H1 (cell line): ENCODE data around the gene MAPK4. TPM values are rescaled to one million over a fixed set of nuclear protein-coding genes. Genes with fewer than 3 reads are reported as not detected.

ENCODE experiments used
- CTCF ChIA-PET: fragments of 300-600 bp; sonication (Branson Sonifier 250); formaldehyde crosslinking; loops from one replicate; lab custom pipeline; 2021; ENCODE audit not compliant: partially characterized antibody; lab: Charles Lee
- POLR2A ChIA-PET: fragments of 300-600 bp; sonication (Branson Sonifier 250); formaldehyde crosslinking; loops from one replicate; lab custom pipeline; 2021; ENCODE audit warnings: inconsistent platforms; ENCODE audit not compliant: partially characterized antibody; lab: Charles Lee
- DNase-seq, 2 experiments: peaks; one replicate each; pipeline versions ENCODE4 v3.0.0 to v3.0.0-alpha.2; 2010 to 2022; ENCODE audit warnings: low spot score in 2 of 2, low read depth in 1 of 2, mixed read lengths in 1 of 2
- FAIRE-seq: peaks from 2 replicates; lab custom pipeline; 2011; peaks lifted over from hg19 to GRCh38; lab: Jason Lieb, UNC
- H2AFZ ChIP-seq: 2 replicates; pipeline ENCODE4 v1.8.1; 2012; ENCODE audit warnings: low read length, inconsistent platforms
- H2AK5ac ChIP-seq: 2 replicates; pipeline ENCODE4 v1.6.1; 2013; ENCODE audit warnings: low read depth, low read length
- H2BK120ac ChIP-seq: replicated peaks from 2 replicates; pipeline ENCODE3; 2013; ENCODE audit warnings: low read depth, low read length, inconsistent platforms
- H2BK12ac ChIP-seq: 2 replicates; pipeline ENCODE4 v1.6.1; 2013; ENCODE audit warnings: low read depth, low read length
- H2BK15ac ChIP-seq: 2 replicates; pipeline ENCODE4 v1.6.1; 2013; ENCODE audit warnings: low read length
- H2BK20ac ChIP-seq: 2 replicates; pipeline ENCODE4 v1.6.1; 2013; ENCODE audit warnings: low read length
- H2BK5ac ChIP-seq: 2 replicates; pipeline ENCODE4 v1.6.1; 2013; ENCODE audit warnings: low read depth, low read length
- H3K14ac ChIP-seq: 2 replicates; pipeline ENCODE4 v1.6.1; 2013; ENCODE audit warnings: inconsistent platforms; ENCODE audit not compliant: insufficient read length
- H3K18ac ChIP-seq: 2 replicates; pipeline ENCODE4 v1.6.1; 2013; ENCODE audit warnings: low read length; ENCODE audit errors: extremely low read depth
- H3K23ac ChIP-seq: 2 replicates; pipeline ENCODE4 v1.6.1; 2013; ENCODE audit warnings: inconsistent platforms; ENCODE audit not compliant: insufficient read length
- H3K23me2 ChIP-seq: 2 replicates; pipeline ENCODE4 v1.6.1; 2013; ENCODE audit warnings: low read depth, low read length
- H3K27ac ChIP-seq: 2 replicates; pipeline ENCODE4 v1.6.1; 2011; ENCODE audit warnings: low read depth, low read length, inconsistent platforms
- H3K27me3 ChIP-seq, 4 experiments: replicated peaks in 1 of 4; 1 replicate in 1 of 4; 2 replicates in 3 of 4; pipeline versions ENCODE4 v1.6.1 to v1.8.1; 2011 to 2013; ENCODE audit warnings: low read length in 3 of 4, mild to moderate bottlenecking in 3 of 4, inconsistent platforms in 2 of 4, mixed read lengths in 2 of 4, moderate library complexity in 1 of 4; ENCODE audit not compliant: control insufficient read depth in 3 of 4, insufficient read depth in 3 of 4; ENCODE audit errors: extremely low read depth in 1 of 4
- H3K36me3 ChIP-seq, 4 experiments: 2 replicates each; pipeline versions ENCODE4 v1.6.1 to v1.8.1; 2011 to 2013; ENCODE audit warnings: mild to moderate bottlenecking in 4 of 4, low read length in 3 of 4, moderate library complexity in 2 of 4, control low read depth in 1 of 4, inconsistent platforms in 1 of 4; ENCODE audit not compliant: insufficient read depth in 4 of 4, control insufficient read depth in 2 of 4
- H3K4ac ChIP-seq: replicated peaks from 2 replicates; pipeline ENCODE3; 2013; ENCODE audit warnings: low read length, low read depth, mixed read lengths, inconsistent platforms; ENCODE audit not compliant: insufficient read length
- H3K4me1 ChIP-seq, 4 experiments: replicated peaks in 1 of 4; 1 replicate in 1 of 4; 2 replicates in 3 of 4; pipeline versions ENCODE4 v1.6.1 to v1.8.1; 2011 to 2013; ENCODE audit warnings: low read length in 3 of 4, inconsistent platforms in 2 of 4, mixed read lengths in 1 of 4; ENCODE audit not compliant: insufficient read depth in 4 of 4, control insufficient read depth in 3 of 4
- H3K4me2 ChIP-seq, 2 experiments: 2 replicates each; pipeline versions ENCODE4 v1.6.1 to v1.8.1; 2011 to 2013; ENCODE audit warnings: low read depth in 2 of 2, low read length in 2 of 2, control low read depth in 1 of 2, inconsistent platforms in 1 of 2, mild to moderate bottlenecking in 1 of 2; ENCODE audit not compliant: insufficient read depth in 1 of 2
- H3K4me3 ChIP-seq, 4 experiments: fragments of 200-600, 300-600 bp in 1 of 4; sonication (generic), shearing (Covaris generic), sonication (Bioruptor Twin) in 1 of 4; 2 replicates each; pipeline versions ENCODE4 v1.5.1 to v1.8.1; 2011 to 2016; ENCODE audit warnings: low read length in 4 of 4, low read depth in 3 of 4, control low read depth in 2 of 4, inconsistent platforms in 2 of 4, mild to moderate bottlenecking in 2 of 4, mixed read lengths in 1 of 4, moderate library complexity in 1 of 4; ENCODE audit not compliant: insufficient read depth in 2 of 4; ENCODE audit errors: extremely low read depth in 1 of 4
- H3K56ac ChIP-seq: replicated peaks from 2 replicates; pipeline ENCODE3; 2013; ENCODE audit warnings: low read depth, mild to moderate bottlenecking, mixed read lengths, low read length, inconsistent platforms; ENCODE audit not compliant: insufficient read length
- H3K79me1 ChIP-seq: 2 replicates; pipeline ENCODE4 v1.6.1; 2013; ENCODE audit warnings: low read depth, low read length, control low read depth
- H3K79me2 ChIP-seq, 2 experiments: 2 replicates each; pipeline versions ENCODE4 v1.6.1 to v1.8.1; 2012 to 2013; ENCODE audit warnings: low read length in 2 of 2, mild to moderate bottlenecking in 2 of 2, inconsistent platforms in 1 of 2; ENCODE audit not compliant: insufficient read depth in 2 of 2, control insufficient read depth in 1 of 2
- H3K9ac ChIP-seq, 4 experiments: replicated peaks in 1 of 4; 1 replicate in 1 of 4; 2 replicates in 3 of 4; pipeline versions ENCODE4 v1.6.1 to v1.8.1; 2011 to 2013; ENCODE audit warnings: low read depth in 3 of 4, low read length in 3 of 4, control low read depth in 2 of 4, mild to moderate bottlenecking in 2 of 4, moderate library complexity in 2 of 4, inconsistent platforms in 1 of 4; ENCODE audit errors: extremely low read depth in 1 of 4
- H3K9me3 ChIP-seq, 2 experiments: 2 replicates each; pipeline versions ENCODE4 v1.6.1 to v1.8.1; 2012 to 2013; ENCODE audit warnings: mild to moderate bottlenecking in 2 of 2, moderate library complexity in 2 of 2, control low read depth in 1 of 2, inconsistent platforms in 1 of 2, low read depth in 1 of 2, low read length in 1 of 2, mixed read lengths in 1 of 2; ENCODE audit not compliant: insufficient read depth in 2 of 2
- H4K20me1 ChIP-seq, 2 experiments: replicated peaks in 1 of 2; 2 replicates each; pipeline versions ENCODE3 to v1.8.1; 2011 to 2013; ENCODE audit warnings: inconsistent platforms in 2 of 2, low read length in 2 of 2, mild to moderate bottlenecking in 1 of 2; ENCODE audit not compliant: insufficient read depth in 2 of 2, control insufficient read depth in 1 of 2
- H4K5ac ChIP-seq: 2 replicates; pipeline ENCODE4 v1.6.1; 2013; ENCODE audit warnings: low read length, low read depth, mixed read lengths, inconsistent platforms; ENCODE audit not compliant: insufficient read length
- H4K8ac ChIP-seq: 2 replicates; pipeline ENCODE4 v1.8.0; 2013; ENCODE audit warnings: mild to moderate bottlenecking, moderate library complexity, low read length, inconsistent platforms; ENCODE audit not compliant: insufficient read depth; ENCODE audit errors: extremely low read depth
- H4K91ac ChIP-seq: replicated peaks from 2 replicates; pipeline ENCODE3; 2013; ENCODE audit warnings: low read length, mixed read lengths, inconsistent platforms; ENCODE audit not compliant: insufficient read length
- CBX5 ChIP-seq: fragments of 300-800, 300-1000 bp; sonication (generic); IDR thresholded peaks from 2 replicates; pipeline ENCODE4 v1.7.1; 2016; ENCODE audit warnings: antibody characterized with exemption, low read length, low read depth
- EGR1 ChIP-seq: IDR thresholded peaks from 2 replicates; pipeline ENCODE4 v1.6.1; 2011; ENCODE audit warnings: low read depth, low read length, borderline replicate concordance
- EZH2 ChIP-seq: fragments of 200-600 bp; sonication (generic); IDR thresholded peaks from 2 replicates; pipeline ENCODE4 v1.7.1; 2012; ENCODE audit warnings: low read depth, mild to moderate bottlenecking, moderate library complexity, low read length, inconsistent platforms; ENCODE audit not compliant: severe bottlenecking
- GTF2F1 ChIP-seq: IDR thresholded peaks from 2 replicates; pipeline ENCODE4 v1.6.1; 2012; ENCODE audit warnings: low read depth, low read length, improper control_type of control experiment, borderline replicate concordance
- KDM1A ChIP-seq: fragments of 200-600, 300-600 bp; sonication (generic); IDR thresholded peaks from 2 replicates; pipeline ENCODE4 v1.7.1; 2016; ENCODE audit warnings: mild to moderate bottlenecking, low read length, borderline replicate concordance
- MAFK ChIP-seq: IDR thresholded peaks from 2 replicates; pipeline ENCODE4 v1.6.1; 2012; ENCODE audit warnings: low read depth, mild to moderate bottlenecking, improper control_type of control experiment, low read length
- MAX ChIP-seq: IDR thresholded peaks from 2 replicates; pipeline ENCODE4 v1.6.1; 2012; ENCODE audit warnings: inconsistent platforms
- POLR2AphosphoS5 ChIP-seq: IDR thresholded peaks from 2 replicates; pipeline ENCODE4 v1.6.1; 2011; ENCODE audit warnings: low read depth, low read length
- RAD21 ChIP-seq, 2 experiments: IDR thresholded peaks in 1 of 2; conservative IDR thresholded peaks in 1 of 2; 2 replicates each; pipeline ENCODE4 v1.6.1; 2011; ENCODE audit warnings: low read depth in 2 of 2, low read length in 2 of 2, improper control_type of control experiment in 1 of 2, inconsistent platforms in 1 of 2, mild to moderate bottlenecking in 1 of 2, moderate library complexity in 1 of 2
- TCF12 ChIP-seq: IDR thresholded peaks from 2 replicates; pipeline ENCODE4 v1.6.1; 2011; ENCODE audit warnings: low read depth, mild to moderate bottlenecking, low read length
- TEAD4 ChIP-seq: IDR thresholded peaks from 2 replicates; pipeline ENCODE4 v1.6.1; 2012; ENCODE audit warnings: low read depth, low read length, inconsistent platforms, mixed read lengths
- whole genome bisulfite sequencing, 2 experiments: shearing (Covaris generic) in 1 of 2; methylation state at CpG; one replicate each; pipeline versions ENCODE4 v1.1.6 to v1.1.7; 2013 to 2015; ENCODE audit warnings: low lambda C conversion rate in 2 of 2, mixed read lengths in 2 of 2, inconsistent platforms in 1 of 2, low coverage in 1 of 2, missing lambda C conversion rate in 1 of 2; ENCODE audit not compliant: insufficient replicate concordance in 2 of 2, insufficient coverage in 1 of 2, insufficient read length in 1 of 2; ENCODE audit errors: extremely low coverage in 1 of 2, missing lambda C conversion rate in 1 of 2; 5-methylcytosine and 5-hydroxymethylcytosine counted together
- polyA plus RNA-seq, 7 experiments: library from polyadenylated mRNA; depleted of rRNA in 3 of 7; stranded (reverse) in 5 of 7; unstranded in 2 of 7; fragments of >200 nt in 5 of 7; fragments of 200-250 nt in 2 of 7; gene quantifications; 1 replicate in 5 of 7; 2 replicates in 1 of 7; 4 replicates in 1 of 7; pipeline versions ENCODE4 v1.2.1 to v1.2.3, GENCODE V29; 2011 to 2013; ENCODE audit warnings: missing spikeins in 2 of 7, mixed read lengths in 2 of 7
- total RNA-seq: library from RNA; stranded (reverse); fragmentation: NEBNext Ultra II Directional; extraction: Animal tissue kit (Norgen Biotek cat#: 25700); gene quantifications from 2 replicates; pipeline ENCODE4 v1.2.1, GENCODE V29; 2021
- TF ChIP-seq, protein P1 (sequence below): IDR thresholded peaks from 2 replicates; pipeline ENCODE4 v1.6.1; 2011; ENCODE audit warnings: low read depth, mild to moderate bottlenecking, low read length; ENCODE audit not compliant: insufficient read depth
- TF ChIP-seq, protein P2 (sequence below): IDR thresholded peaks from 2 replicates; pipeline ENCODE4 v1.6.1; 2012; ENCODE audit warnings: inconsistent platforms

The MAPK4 gene
- total and polyA plus RNA-seq, 2 of the 8 experiments (the other 6 are each of a cell fraction or from before 2014, with no cell fraction given): 3.2 to 3.7 TPM

DNA sequence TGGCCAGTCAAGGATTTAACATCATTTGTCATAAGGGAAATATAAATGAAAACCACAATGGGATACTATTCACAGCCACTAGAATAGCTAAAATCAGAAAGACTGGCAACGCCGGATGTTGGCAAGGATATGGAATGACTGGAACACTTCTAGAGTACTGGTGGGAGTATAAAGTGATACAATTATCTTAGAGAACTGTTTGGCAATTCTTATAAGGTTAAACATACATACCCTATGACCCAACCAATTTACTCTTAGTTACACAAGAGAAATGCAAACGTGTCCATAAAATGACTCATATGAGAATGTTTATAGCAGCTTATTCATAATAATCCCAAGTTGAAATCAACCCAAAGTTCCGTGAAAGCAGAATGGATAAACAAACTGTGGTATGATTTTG, 35.1 kb downstream of the MAPK4 start:
- Histone ChIP-seq H2AFZ (no peak overlapping the region), H3K56ac (no peak overlapping the region), H2BK120ac (no peak overlapping the region), H3K79me2 (no peaks in the 10 kb centered on the region), H3K4me1 (no peaks in the 10 kb centered on the region), H3K9ac (no peak overlapping the region), H3K36me3 (no peaks in the 10 kb centered on the region), H3K27me3 (no peaks in the 10 kb centered on the region), H2BK12ac (no peak overlapping the region), H4K20me1 (no peaks in the 10 kb centered on the region), H4K5ac (no peak overlapping the region), H3K4me3 (no peak overlapping the region), H3K18ac (no peak overlapping the region), H3K79me1 (no peaks in the 10 kb centered on the region), H3K23me2 (no peaks in the 10 kb centered on the region), H2BK5ac (no peak overlapping the region), H4K8ac (no peak overlapping the region), H2BK15ac (no peak overlapping the region), H3K23ac (no peak overlapping the region), H3K4me2 (no peak overlapping the region), H3K14ac (no peak overlapping the region), H2BK20ac (no peak overlapping the region), H3K4ac (no peak overlapping the region), H3K27ac (no peak overlapping the region), H2AK5ac (no peak overlapping the region), H3K9me3 (no peaks in the 10 kb centered on the region), H4K91ac (no peak overlapping the region)
- 90% methylated on average over 4 of the region's 4 CpGs; no CpG with 5 or more reads in 1 of the 2 experiments for WGBS, 2 experiments
- CTCF ChIA-PET: interaction anchor here (0.9 to 8.7 kb wide), 5 partner anchors 11 to 22 kb away, joined by 3 to 85 read pairs (median 5); no protein-coding TSS in a partner anchor
- FAIRE-seq (no peak), DNase-seq (no peak)
- POLR2A ChIA-PET: no interaction called here
- TF ChIP-seq, protein P1, sequence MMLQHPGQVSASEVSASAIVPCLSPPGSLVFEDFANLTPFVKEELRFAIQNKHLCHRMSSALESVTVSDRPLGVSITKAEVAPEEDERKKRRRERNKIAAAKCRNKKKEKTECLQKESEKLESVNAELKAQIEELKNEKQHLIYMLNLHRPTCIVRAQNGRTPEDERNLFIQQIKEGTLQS: no peak
- no peak for TF ChIP-seq MAFK
- no peak for TF ChIP-seq MAX
- no peak for TF ChIP-seq GTF2F1
- no peak for TF ChIP-seq TEAD4
- no peak for TF ChIP-seq RAD21 (IDR thresholded peaks at IDR 0.05 in 1 of 2, conservative IDR thresholded peaks at IDR 0.05 in 1 of 2; ENCODE audit: low read depth in 2 of 2, low read length in 2 of 2)
- no peak for TF ChIP-seq TCF12
- TF ChIP-seq, protein P2, sequence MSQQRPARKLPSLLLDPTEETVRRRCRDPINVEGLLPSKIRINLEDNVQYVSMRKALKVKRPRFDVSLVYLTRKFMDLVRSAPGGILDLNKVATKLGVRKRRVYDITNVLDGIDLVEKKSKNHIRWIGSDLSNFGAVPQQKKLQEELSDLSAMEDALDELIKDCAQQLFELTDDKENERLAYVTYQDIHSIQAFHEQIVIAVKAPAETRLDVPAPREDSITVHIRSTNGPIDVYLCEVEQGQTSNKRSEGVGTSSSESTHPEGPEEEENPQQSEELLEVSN: no peak
- TF ChIP-seq KDM1A: no peak
- no peak for TF ChIP-seq EGR1
- TF ChIP-seq EZH2: no peak
- no peak for TF ChIP-seq CBX5
- no peak for TF ChIP-seq POLR2AphosphoS5
